MM.1S (cell line): ENCODE measurements around the gene KRTAP6-2.

Experiments
- DNase-seq: peaks from one replicate; pipeline ENCODE4 v3.0.0-alpha.2; 2015
- H2AFZ ChIP-seq: fragments of 300-600 bp; sonication (generic); 2 replicates; pipeline ENCODE4 v1.6.0; 2016; ENCODE audit warnings: antibody characterized with exemption, low read length
- H3F3A ChIP-seq: fragments of 300-600 bp; sonication (generic); 2 replicates; pipeline ENCODE4 v1.6.1; 2016; ENCODE audit warnings: mild to moderate bottlenecking, antibody characterized with exemption, low read length, moderate library complexity, mixed read lengths; ENCODE audit not compliant: insufficient read depth
- H3K27ac ChIP-seq: fragments of 300-600 bp; sonication (generic); 2 replicates; pipeline ENCODE4 v1.5.1; 2016; ENCODE audit warnings: mild to moderate bottlenecking, low read length
- H3K27me3 ChIP-seq: fragments of 300-600 bp; sonication (generic); replicated peaks from 2 replicates; pipeline ENCODE4 v1.6.0; 2016; ENCODE audit warnings: low read length; ENCODE audit not compliant: insufficient read depth
- H3K36me3 ChIP-seq: fragments of 300-600 bp; sonication (generic); replicated peaks from 2 replicates; pipeline ENCODE4 v1.6.1; 2016; ENCODE audit warnings: mild to moderate bottlenecking, low read length, mixed read lengths; ENCODE audit not compliant: insufficient read depth
- H3K4me1 ChIP-seq: fragments of 300-600 bp; sonication (generic); 2 replicates; pipeline ENCODE4 v1.6.1; 2016; ENCODE audit warnings: low read length, mixed read lengths
- H3K4me2 ChIP-seq: fragments of 300-600 bp; sonication (generic); 2 replicates; pipeline ENCODE4 v1.6.0; 2016; ENCODE audit warnings: low read depth, low read length
- H3K4me3 ChIP-seq: fragments of 300-600 bp; sonication (generic); 2 replicates; pipeline ENCODE4 v1.5.1; 2016; ENCODE audit warnings: low read length, mixed read lengths
- H3K79me2 ChIP-seq: fragments of 300-600 bp; sonication (generic); 2 replicates; pipeline ENCODE4 v1.6.1; 2016; ENCODE audit warnings: mixed run types, low read length, mixed read lengths
- H3K9ac ChIP-seq: fragments of 300-600 bp; sonication (generic); 2 replicates; pipeline ENCODE4 v1.6.1; 2016; ENCODE audit warnings: low read length, mixed read lengths
- H3K9me2 ChIP-seq: fragments of 300-600 bp; sonication (generic); replicated peaks from 2 replicates; pipeline ENCODE4 v1.6.1; 2016; ENCODE audit warnings: mild to moderate bottlenecking, low read length, mixed read lengths; ENCODE audit not compliant: insufficient read depth
- H3K9me3 ChIP-seq: fragments of 300-600 bp; sonication (generic); replicated peaks from 2 replicates; pipeline ENCODE4 v1.6.1; 2016; ENCODE audit warnings: mild to moderate bottlenecking, low read length, mixed read lengths; ENCODE audit not compliant: insufficient read depth
- H4K20me1 ChIP-seq: fragments of 300-600 bp; sonication (generic); 2 replicates; pipeline ENCODE4 v1.6.1; 2016; ENCODE audit warnings: mild to moderate bottlenecking, low read length, moderate library complexity, mixed read lengths; ENCODE audit not compliant: insufficient read depth
- CTCF ChIP-seq: fragments of 300-600 bp; sonication (generic); IDR thresholded peaks from 2 replicates; pipeline ENCODE4 v1.5.1; 2016; ENCODE audit warnings: antibody characterized with exemption, low read length, mixed read lengths
- EZH2 ChIP-seq: fragments of 300-600 bp; sonication (generic); optimal IDR thresholded peaks from 2 replicates; pipeline ENCODE3; 2017; ENCODE audit warnings: low read depth, mild to moderate bottlenecking, antibody characterized with exemption, low read length, mixed read lengths
- EZH2phosphoT487 ChIP-seq: fragments of 300-600 bp; sonication (generic); IDR thresholded peaks from 2 replicates; pipeline ENCODE4 v1.6.1; 2018; ENCODE audit warnings: antibody characterized with exemption, low read length

Gene KRTAP6-2

GRCh38 chr21:30552782-30553181 is 45.9 kb downstream of the KRTAP6-2 start:
- Histone ChIP-seq H3K9me3 (no peaks in the 10 kb centered on the region), H4K20me1 (no peaks in the 10 kb centered on the region), H3K79me2 (no peaks in the 10 kb centered on the region), H3K4me3 (no peak overlapping the region), H3K36me3 (no peaks in the 10 kb centered on the region), H2AFZ (no peak overlapping the region), H3K4me2 (no peak overlapping the region), H3K9me2 (no peaks in the 10 kb centered on the region), H3K4me1 (no peaks in the 10 kb centered on the region), H3K27me3 (no peaks in the 10 kb centered on the region), H3K27ac (no peak overlapping the region), H3K9ac (no peak overlapping the region), H3F3A (no peaks in the 10 kb centered on the region)
- DNase-seq, result no peak
- no peak for TF ChIP-seq EZH2phosphoT487
- TF ChIP-seq EZH2, result no peak
- no peak for TF ChIP-seq CTCF
